PC-9 (cell line): ENCODE measurements around the gene IGF2. TPM values are rescaled to one million over a fixed set of nuclear protein-coding genes. Genes with fewer than 3 reads are reported as not detected.

Experiments
- BruUV-seq: library from RNA; stranded (reverse); fragments of 400-500 nt; replicated peaks from 2 replicates; lab custom pipeline; 2021; lab: Mats Ljungman, UMichigan
- CTCF ChIA-PET: fragments of 300-600 bp; sonication (Branson Sonifier 250); formaldehyde crosslinking; loops from one replicate; lab custom pipeline; 2022; ENCODE audit warnings: antibody characterized with exemption; lab: Charles Lee
- POLR2A ChIA-PET: fragments of 300-600 bp; sonication (Branson Sonifier 250); formaldehyde crosslinking; loops from one replicate; lab custom pipeline; 2022; ENCODE audit warnings: antibody characterized with exemption; ENCODE audit not compliant: unreplicated experiment; lab: Charles Lee
- DNase-seq, 2 experiments: peaks; one replicate each; pipeline versions ENCODE4 v3.0.0 to v3.0.0-alpha.2; 2015 to 2022; ENCODE audit warnings: mixed read lengths in 1 of 2
- H2AFZ ChIP-seq: fragments of 200-600 bp; sonication (generic); 2 replicates; pipeline ENCODE4 v1.8.1; 2017; ENCODE audit warnings: antibody characterized with exemption
- H3F3A ChIP-seq: fragments of 200-600 bp; sonication (generic); 2 replicates; pipeline ENCODE4 v1.8.1; 2017; ENCODE audit warnings: antibody characterized with exemption, mild to moderate bottlenecking, low read depth; ENCODE audit not compliant: insufficient read depth
- H3K27ac ChIP-seq: fragments of 200-600 bp; sonication (generic); 2 replicates; pipeline ENCODE4 v1.6.1; 2016; ENCODE audit warnings: mixed run types
- H3K27me3 ChIP-seq: fragments of 200-600 bp; sonication (generic); 2 replicates; pipeline ENCODE4 v1.6.1; 2016; ENCODE audit warnings: low read depth, mixed run types; ENCODE audit not compliant: insufficient read depth
- H3K36me3 ChIP-seq: fragments of 200-600 bp; sonication (generic); 2 replicates; pipeline ENCODE4 v1.6.1; 2016; ENCODE audit warnings: low read depth, mixed run types
- H3K4me1 ChIP-seq: fragments of 200-600 bp; sonication (generic); replicated peaks from 2 replicates; pipeline ENCODE4 v1.6.1; 2016; ENCODE audit warnings: mixed run types; ENCODE audit not compliant: insufficient read depth
- H3K4me2 ChIP-seq: fragments of 200-600 bp; sonication (generic); 2 replicates; pipeline ENCODE4 v1.6.1; 2017; ENCODE audit warnings: mixed run types
- H3K4me3 ChIP-seq: fragments of 200-600 bp; sonication (generic); 2 replicates; pipeline ENCODE4 v1.6.1; 2016; ENCODE audit warnings: mixed run types
- H3K79me2 ChIP-seq: fragments of 200-600 bp; sonication (generic); 2 replicates; pipeline ENCODE4 v1.6.1; 2017; ENCODE audit warnings: low read depth, mixed run types
- H3K9me2 ChIP-seq: fragments of 200-600 bp; sonication (generic); 2 replicates; pipeline ENCODE4 v1.8.1; 2017; ENCODE audit warnings: mild to moderate bottlenecking; ENCODE audit not compliant: insufficient read depth
- H3K9me3 ChIP-seq: fragments of 200-600 bp; sonication (generic); 2 replicates; pipeline ENCODE4 v1.8.1; 2016; ENCODE audit warnings: low read depth; ENCODE audit not compliant: insufficient read depth
- H4K20me1 ChIP-seq: fragments of 200-600 bp; sonication (generic); 2 replicates; pipeline ENCODE4 v1.8.1; 2017; ENCODE audit not compliant: insufficient read depth
- CTCF ChIP-seq: fragments of 200-600 bp; sonication (generic); conservative IDR thresholded peaks from 2 replicates; pipeline ENCODE4 v1.6.1; 2017; ENCODE audit warnings: mixed run types, antibody characterized with exemption, mild to moderate bottlenecking, moderate library complexity
- EZH2 ChIP-seq: fragments of 200-600 bp; sonication (generic); IDR thresholded peaks from 2 replicates; pipeline ENCODE4 v1.8.0; 2017; ENCODE audit warnings: antibody characterized with exemption, low read depth
- intact Hi-C: fragments of 100-400 bp; cut with micrococcal nuclease; formaldehyde crosslinking; loops from one replicate; pipeline ENCODE4 v1.10.0; 2022; ENCODE audit not compliant: unreplicated experiment
- total RNA-seq: library from RNA; stranded (reverse); gene quantifications from 2 replicates; pipeline ENCODE4 v1.2.3, GENCODE V29; 2021

IGF2 gene
- total RNA-seq, 1 experiment from 2014 or later: 0.24 TPM

- H3K4me3 ChIP-seq: no peak within 1 kb of the TSS
Observed at GRCh38 chr11:2160736-2161259, 21.6 kb upstream of the IGF2 start, which contains the start of gene INS. Gene INS (minus strand): TSS chr11:2161209. CDS start chr11:2160971, 238 bp downstream.

GRCh38 chr11:2159536-2160413 is 20.6 kb upstream of the IGF2 start:
- intact Hi-C loops: loop anchor here (10.0 kb wide), 1 partner anchor 135 kb away; no protein-coding TSS in a partner anchor
- H3K9me3 ChIP-seq: no peaks in the 10 kb centered on the region
- no peak overlapping the region for H3K4me3 ChIP-seq
- ChIA-PET POLR2A (no interaction called here), CTCF (no interaction called here)
- TF ChIP-seq CTCF (no peak), EZH2 (no peak)
- no peak overlapping the region for H3K4me2 ChIP-seq
- no peaks in the 10 kb centered on the region for H4K20me1 ChIP-seq
- no peak overlapping the region for H3K27ac ChIP-seq
- H3K36me3 ChIP-seq: no peaks in the 10 kb centered on the region
- no peaks in the 10 kb centered on the region; the same call in 1 of the 2 replicates for H3K4me1 ChIP-seq
- no peaks in the 10 kb centered on the region for H3K27me3 ChIP-seq
- DNase-seq: no peak
- H3K79me2 ChIP-seq: no peaks in the 10 kb centered on the region
- no peaks in the 10 kb centered on the region for H3K9me2 ChIP-seq
- H3F3A ChIP-seq: no peaks in the 10 kb centered on the region
- no TSS peak for BruUV-seq
- H2AFZ ChIP-seq: no peak overlapping the region

More at GRCh38 chr11:2160736-2161259, 21.6 kb upstream of the IGF2 start, which contains the start of gene INS:
- Histone ChIP-seq H4K20me1 (no peaks in the 10 kb centered on the region), H3K27ac (no peak within 1 kb of the TSS), H3K36me3 (no peaks in the 10 kb centered on the region), H3K4me1 (no peaks in the 10 kb centered on the region; the same call in 1 of the 2 replicates), H3K27me3 (no peaks in the 10 kb centered on the region), H2AFZ (no peak within 1 kb of the TSS), H3F3A (no peaks in the 10 kb centered on the region), H3K9me2 (no peaks in the 10 kb centered on the region), H3K9me3 (no peaks in the 10 kb centered on the region), H3K79me2 (no peaks in the 10 kb centered on the region), H3K4me2 (no peak within 1 kb of the TSS)
- intact Hi-C loops: loop anchor here (10.0 kb wide), 1 partner anchor 134 kb away; no protein-coding TSS in a partner anchor
- ChIA-PET CTCF (no interaction called here), POLR2A (no interaction called here)
- DNase-seq: no peak
- TF ChIP-seq CTCF (no peak), EZH2 (no peak)
- BruUV-seq: no TSS peak

GRCh38 chr11:2158966-2159365 is 19.8 kb upstream of the IGF2 start:
- no TSS peak for BruUV-seq
- H3F3A ChIP-seq: no peaks in the 10 kb centered on the region
- H3K9me2 ChIP-seq: no peaks in the 10 kb centered on the region
- ChIA-PET POLR2A (no interaction called here), CTCF (no interaction called here)
- H3K27me3 ChIP-seq: no peaks in the 10 kb centered on the region
- H2AFZ ChIP-seq: no peak overlapping the region
- H3K4me2 ChIP-seq: no peak overlapping the region
- no peaks in the 10 kb centered on the region for H3K4me1 ChIP-seq
- H3K9me3 ChIP-seq: no peaks in the 10 kb centered on the region
- intact Hi-C loops: no loop called here
- TF ChIP-seq EZH2 (no peak), CTCF (no peak)
- no peaks in the 10 kb centered on the region for H3K79me2 ChIP-seq
- no peaks in the 10 kb centered on the region for H3K36me3 ChIP-seq
- DNase-seq: no peak
- no peak overlapping the region for H3K27ac ChIP-seq
- H4K20me1 ChIP-seq: no peaks in the 10 kb centered on the region
- no peak overlapping the region for H3K4me3 ChIP-seq
